Fibroblast of gingiva (primary cell): ENCODE data around the gene CC2D2A.

Experiments
- DNase-seq: peaks from one replicate; pipeline ENCODE4 v3.0.0-alpha.2; 2011; ENCODE audit warnings: low read depth

The CC2D2A gene

DNA sequence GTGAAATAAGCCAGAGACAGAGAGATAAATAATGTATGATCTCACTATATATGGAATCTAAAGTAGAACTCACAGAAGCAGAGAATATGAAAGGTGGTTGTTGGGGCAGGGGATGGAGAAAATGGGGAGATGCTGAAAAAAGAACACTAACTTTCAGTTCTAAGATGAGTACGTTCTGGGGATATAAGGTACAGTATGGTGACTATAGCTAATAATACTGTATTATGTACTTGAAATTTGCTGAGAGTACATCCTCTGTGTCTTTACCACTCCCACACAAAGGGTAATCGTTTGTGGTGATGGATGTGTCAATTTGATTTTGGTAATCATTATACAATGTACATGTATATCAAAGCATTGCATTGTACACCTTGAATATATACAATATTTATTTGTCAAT lies 178.9 kb downstream of the CC2D2A start:
- no peak for DNase-seq

GRCh38 chr4:15649914-15650545 lies 180.3 kb downstream of the CC2D2A start:
- peak; percentile 39 for DNase-seq
